Measurements from ENCODE around the gene ADGRV1.
A peak's percentile ranks its signal among the peaks of the same experiment; 100 is the strongest.

The ADGRV1 gene

DNA sequence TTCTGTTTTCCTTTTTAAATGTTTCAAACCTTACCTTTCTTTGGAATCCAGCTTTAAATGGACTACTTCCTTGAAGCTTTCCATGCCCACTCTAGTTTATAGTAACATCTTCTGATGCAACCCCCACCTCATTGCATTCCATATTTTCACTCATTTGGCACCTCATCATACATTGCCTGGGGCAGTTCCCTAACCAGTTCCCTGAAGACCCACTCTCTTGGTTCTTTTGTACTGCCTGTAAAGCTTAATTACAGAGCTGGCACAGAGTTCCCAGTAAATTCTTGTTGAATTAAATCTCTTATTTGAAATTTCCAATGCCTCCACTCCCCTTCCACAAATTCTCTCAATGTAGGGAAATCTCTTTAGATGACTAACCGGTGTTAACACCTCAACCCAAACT, 567.3 kb downstream of the ADGRV1 start:
- DNase-seq: no peak

DNA sequence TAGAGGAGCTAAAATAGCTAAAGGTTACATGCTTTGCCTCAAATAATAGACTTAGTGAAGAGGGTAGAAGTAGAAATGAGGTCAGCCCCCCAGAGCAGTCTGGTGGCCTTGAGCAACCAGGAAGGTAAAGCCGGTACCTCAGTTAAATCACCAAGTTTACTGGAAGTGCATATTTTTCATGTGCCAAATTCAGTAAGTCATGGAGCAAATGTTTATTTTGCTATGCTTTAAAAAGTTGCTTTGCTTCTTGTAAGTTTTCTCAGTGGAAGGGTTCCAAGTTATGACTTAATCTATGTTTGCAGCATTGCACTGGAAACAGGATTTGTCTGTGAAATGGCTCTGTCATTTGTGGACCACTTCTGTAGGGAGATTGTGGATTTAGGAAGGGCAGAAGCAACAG, 567.9 kb downstream of the ADGRV1 start:
- no peak for DNase-seq

DNA sequence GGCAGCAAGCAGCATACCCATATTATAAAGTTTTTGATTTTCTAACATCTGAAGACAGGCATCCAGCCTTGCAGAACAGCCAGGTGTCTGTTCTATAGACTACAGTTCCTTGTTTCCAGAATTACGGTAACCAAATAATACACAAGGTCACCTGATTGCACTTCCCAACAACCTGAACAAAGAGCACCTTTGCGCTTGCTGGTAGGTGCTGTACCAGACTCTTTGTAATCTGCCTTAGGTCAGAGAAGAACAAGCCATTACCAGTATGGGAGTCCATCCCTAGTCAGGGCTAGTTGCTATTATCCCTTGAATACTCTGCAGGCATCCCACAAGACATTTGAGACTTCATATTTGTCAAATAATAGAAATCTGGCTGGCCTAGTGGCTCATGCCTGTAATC, 568.3 kb downstream of the ADGRV1 start:
- no peak for DNase-seq

DNA sequence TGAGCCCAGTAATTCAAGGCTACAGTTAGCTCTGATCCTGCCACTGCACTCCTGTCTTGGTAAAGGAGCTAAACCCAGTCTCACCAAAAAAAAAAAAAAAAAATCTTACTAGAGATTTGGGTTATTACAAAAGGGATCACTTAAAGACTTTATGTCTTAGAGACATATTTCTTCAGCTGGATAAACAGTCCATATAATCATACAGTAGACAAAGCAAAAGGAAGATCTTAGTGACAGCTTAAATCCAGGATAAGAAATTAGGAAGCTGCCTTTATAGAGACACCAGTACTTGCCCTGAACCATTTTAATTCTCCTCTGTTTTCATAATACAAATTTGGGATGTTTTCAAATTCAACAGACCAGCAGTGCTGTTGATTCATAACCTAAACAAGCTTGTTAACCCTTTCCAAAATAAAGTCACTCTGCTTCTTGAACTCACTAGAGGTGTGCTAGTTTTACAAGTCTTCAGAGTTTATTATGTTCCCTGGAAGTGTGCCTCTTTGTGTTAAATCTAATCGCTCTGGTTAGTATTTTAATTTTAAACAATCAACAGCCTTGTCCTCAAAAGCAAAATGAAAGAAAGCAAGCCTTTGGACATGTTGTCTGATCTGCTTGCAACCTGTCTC, 569.0 kb downstream of the ADGRV1 start:
- no peak for DNase-seq

GRCh38 chr5:91128604-91129003, 570.0 kb downstream of the ADGRV1 start:
- DNase-seq: no peak

- no peak for DNase-seq
Measured at GRCh38 chr5:91129748-91130147, 571.2 kb downstream of the ADGRV1 start.

GRCh38 chr5:91130759-91131158, 572.2 kb downstream of the ADGRV1 start:
- DNase-seq: no peak

- no peak for DNase-seq
Measured at GRCh38 chr5:91132550-91132949, 574.0 kb downstream of the ADGRV1 start.

DNA sequence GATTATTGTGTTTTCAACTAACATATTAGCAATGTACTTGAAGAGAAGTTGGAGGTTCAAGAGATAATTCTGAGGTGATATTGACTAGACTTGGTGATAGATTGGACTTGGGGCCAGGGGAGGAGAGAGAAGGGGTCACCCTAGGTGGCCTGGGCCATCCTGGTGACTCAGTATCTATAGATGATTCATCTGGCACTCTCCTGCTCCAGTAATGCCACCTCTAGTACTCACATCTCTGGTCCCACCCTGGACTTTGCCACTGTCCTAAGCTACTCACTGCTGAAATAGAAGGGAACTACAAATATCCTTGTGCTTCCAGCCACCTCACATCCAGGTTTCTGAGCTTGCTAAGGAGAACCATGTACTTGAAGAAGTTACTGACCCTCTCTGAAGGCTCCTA, 574.6 kb downstream of the ADGRV1 start:
- no peak for DNase-seq

DNA sequence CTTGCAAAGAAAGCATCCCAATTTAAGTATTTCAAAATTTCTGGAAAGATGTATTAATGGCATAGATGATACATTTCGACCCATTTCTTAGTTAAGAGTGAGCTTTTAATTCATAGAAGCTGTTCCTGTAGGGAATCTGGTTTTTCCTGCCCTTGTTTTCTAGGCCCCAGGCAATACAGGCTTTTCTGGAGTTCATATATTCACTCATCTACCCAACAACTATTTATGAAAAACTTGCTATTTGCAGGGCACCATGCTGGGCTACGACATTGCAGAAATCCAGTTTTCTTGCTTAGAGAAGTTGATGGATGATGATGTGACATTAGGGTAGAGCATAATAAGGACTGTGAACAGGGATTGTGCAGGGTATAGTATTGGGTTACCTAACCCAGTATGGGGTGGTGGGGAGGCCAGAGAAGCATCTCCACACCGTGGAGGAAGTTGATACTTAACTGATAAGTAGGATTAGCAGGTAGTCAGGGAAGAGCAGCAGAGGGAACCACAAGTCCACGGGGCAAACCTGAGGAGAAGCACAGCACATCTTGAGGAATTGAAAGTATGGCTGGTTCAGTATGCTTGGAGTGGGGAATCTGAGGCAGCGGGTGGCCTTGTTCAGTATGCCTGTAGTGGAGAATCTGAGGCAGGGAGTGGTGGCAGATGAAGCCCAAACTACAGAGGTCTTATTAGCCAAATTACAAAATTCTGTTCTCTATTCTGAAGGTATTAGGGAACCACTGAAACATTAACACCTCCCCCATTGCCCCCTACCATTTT, 577.1 kb downstream of the ADGRV1 start:
- DNase-seq: no peak

DNA sequence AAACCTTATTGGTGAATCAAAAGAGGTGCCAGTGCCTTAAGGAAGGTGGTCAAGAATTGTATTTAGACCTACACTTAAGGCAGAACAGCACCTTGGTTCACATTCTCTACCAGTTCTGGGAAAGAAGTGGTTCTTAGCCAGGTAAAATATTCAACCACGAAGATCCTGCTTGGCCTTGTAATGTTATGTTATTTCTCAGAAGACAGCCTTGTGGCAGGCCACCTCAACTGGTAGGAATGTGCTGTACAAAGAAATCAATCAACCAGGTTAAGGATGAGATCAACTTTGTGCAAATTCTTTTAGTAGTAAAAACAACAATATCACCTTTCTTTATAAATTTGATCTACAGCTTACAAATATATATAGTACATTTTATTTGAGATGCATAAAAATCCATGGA, 577.7 kb downstream of the ADGRV1 start:
- DNase-seq: peak in 1 of 2 experiments; percentile 21

GRCh38 chr5:91137647-91138046, 579.0 kb downstream of the ADGRV1 start:
- no peak for DNase-seq

DNA sequence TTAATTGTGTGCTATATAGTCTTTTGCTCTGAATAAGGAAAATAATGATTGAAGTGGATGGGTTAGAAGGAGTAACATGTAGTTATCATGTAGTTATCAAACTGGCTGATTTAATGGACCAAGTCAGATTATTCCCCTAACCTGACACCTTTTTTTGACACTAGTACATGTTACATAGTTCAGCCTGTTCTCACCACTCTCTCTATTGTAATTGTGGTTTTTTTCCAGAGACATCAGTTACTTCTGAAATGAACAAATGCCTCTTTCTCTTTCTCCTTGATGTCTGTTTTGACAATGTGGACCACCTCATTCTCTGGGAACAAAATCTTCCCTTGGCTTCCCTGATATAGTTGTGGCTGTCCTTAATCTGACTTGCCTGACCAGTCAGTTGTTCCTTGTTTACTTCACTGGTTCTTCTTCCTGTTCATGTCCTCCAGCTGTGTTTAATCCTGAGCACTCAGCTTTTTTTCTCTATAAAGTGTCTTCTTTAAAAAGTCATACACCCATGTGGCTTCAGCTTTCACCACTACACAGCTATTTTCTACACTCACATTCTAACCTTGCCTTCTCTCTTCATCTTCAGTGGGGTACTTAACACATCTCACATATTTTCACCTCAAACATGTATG, 581.1 kb downstream of the ADGRV1 start:
- no peak for DNase-seq

DNA sequence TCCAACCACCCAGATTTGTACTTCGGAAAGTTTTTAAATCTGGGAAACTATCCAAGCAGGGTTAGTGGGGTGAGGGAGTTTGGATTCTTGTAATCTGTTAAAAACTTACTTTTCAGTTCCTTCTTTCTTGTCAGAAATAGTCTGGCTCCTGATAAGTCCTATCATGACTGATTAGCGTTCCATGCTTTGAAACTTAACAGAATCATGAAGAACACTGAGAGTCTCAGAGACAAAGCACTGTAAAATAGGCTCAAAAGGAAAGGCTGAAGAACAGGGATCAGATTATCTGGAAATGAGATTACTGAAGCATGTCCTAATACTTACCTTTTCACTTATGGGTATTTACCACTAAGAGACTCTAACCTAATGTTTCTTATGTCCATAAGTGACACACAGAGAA, 582.1 kb downstream of the ADGRV1 start:
- no peak for DNase-seq

DNA sequence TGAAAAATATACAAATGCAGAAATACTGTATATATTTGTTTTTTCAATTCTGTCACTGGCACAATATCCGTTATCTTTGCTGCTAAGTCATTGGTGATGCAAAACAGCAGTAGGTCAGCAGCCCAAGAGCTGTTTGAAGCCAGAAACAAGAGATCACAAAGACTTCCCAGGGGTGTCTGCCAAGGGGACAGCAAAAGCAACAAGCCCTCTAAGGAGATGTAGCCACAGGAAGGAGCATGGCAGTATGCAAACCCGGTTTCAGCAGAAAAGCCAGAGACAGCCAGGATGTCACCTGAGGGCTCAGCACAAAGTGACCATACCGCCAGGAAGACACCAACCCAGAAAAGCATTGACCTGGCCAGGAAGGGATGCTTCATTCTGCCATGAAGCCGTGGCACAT, 583.0 kb downstream of the ADGRV1 start:
- DNase-seq: no peak

GRCh38 chr5:91142386-91142785, 583.8 kb downstream of the ADGRV1 start:
- no peak for DNase-seq

GRCh38 chr5:91142819-91143218, 584.2 kb downstream of the ADGRV1 start:
- DNase-seq: no peak

DNA sequence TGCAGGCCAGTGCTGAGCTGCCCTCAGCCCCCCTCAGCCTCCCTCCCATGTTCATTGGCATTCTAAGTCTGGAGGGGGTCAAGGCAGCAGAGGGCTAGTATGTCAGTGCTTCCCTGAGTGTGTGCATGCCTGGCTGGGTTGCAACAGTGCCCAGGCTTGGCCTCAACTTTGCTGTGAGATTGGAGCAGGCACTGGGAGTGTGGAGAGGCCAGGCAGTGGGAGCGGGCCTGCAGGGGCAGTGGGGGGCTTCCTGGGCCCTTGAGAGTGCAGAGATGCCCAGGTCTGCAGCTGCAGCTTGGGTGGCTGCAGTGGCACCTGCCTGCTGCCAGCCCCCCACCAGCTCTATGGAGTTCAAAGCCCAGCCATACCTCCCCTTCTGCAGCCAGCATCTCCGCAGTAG, 585.2 kb downstream of the ADGRV1 start:
- no peak for DNase-seq

DNA sequence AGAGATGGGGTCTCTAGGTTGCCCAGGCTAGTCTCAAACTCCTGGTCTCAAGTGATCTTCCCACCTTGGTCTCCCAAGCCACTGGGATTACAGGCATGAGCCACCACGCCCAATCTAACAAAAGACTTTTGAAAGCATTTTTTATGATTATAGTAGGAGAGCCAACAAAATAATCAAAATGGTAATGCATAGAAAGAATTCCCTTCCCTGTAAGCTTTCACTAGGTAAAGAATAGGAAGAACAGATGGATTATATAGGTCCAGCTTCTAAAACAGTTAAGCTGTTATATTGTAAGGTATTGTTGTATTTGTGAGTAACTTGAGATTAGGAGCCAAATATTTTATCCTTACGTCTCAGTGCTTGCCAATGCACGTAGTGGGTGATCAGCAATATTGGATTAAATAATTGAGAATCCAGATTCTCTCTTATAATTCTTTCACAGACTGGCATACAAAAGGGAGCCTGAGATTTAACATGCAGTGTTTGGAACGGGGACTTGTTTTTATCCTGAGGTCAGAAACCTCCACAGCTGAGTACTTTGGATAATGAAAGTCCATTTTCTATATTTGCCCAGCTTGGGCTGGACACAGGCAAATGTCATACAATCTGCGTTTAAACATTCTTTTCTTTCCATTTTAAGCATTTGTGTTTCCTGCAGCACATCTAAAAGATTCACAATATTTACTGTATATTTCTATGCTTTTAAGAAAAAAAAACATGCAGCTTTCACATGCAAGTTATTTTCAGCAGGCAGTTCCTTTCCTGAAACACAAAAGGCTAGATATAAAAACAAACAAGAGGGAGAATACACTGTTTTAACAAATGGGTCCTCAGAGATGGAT, 586.1 kb downstream of the ADGRV1 start:
- DNase-seq: no peak

GRCh38 chr5:91145333-91145620, 586.7 kb downstream of the ADGRV1 start:
- DNase-seq: no peak

GRCh38 chr5:91146230-91146629, 587.6 kb downstream of the ADGRV1 start:
- DNase-seq: no peak

GRCh38 chr5:91146905-91147600, 588.5 kb downstream of the ADGRV1 start:
- no peak for DNase-seq

DNA sequence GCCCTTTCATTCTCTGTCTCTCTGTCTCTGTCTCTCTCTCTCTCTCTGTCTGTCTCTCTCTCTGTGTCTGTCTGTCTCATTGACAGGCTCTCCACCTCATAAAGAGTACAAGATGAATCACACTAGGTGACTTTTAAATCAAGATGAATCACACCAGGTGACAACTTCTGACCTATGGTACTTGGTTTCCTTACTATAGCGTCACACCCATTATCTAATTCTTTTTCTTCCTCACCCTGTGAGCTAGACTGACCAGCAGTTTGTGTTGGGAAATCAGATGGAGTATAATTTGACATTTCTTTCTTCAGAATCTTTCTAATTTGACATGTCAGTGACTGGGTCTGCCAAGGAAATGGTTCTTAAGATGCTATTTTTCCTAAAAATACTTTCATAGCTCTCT, 591.6 kb downstream of the ADGRV1 start:
- DNase-seq: no peak
